Embryonic facial prominence (tissue), 1 donor: ENCODE measurements around the gene BLCAP.
A peak's percentile ranks its signal among the peaks of the same experiment; 100 is the strongest.
"Not testable (repeated sequence)": the region's sequence is repeated elsewhere in the genome, so short reads cannot be mapped to it uniquely, and the experiment has no call there.

Experiments
- DNase-seq: peaks from one replicate; pipeline ENCODE4 v3.0.0-alpha.2; 2016; ENCODE audit errors: extremely low spot score

BLCAP gene

GRCh38 chr20:37516811-37517750 is 10.6 kb downstream of the BLCAP start:
- peak; percentile 43 for DNase-seq

- DNase-seq = no peak
Measured at GRCh38 chr20:37515876-37516275, 11.8 kb downstream of the BLCAP start.

- no peak for DNase-seq
Measured at GRCh38 chr20:37513779-37514359, 13.8 kb downstream of the BLCAP start.

GRCh38 chr20:37511610-37512275 is 15.9 kb downstream of the BLCAP start:
- no peak for DNase-seq

DNA sequence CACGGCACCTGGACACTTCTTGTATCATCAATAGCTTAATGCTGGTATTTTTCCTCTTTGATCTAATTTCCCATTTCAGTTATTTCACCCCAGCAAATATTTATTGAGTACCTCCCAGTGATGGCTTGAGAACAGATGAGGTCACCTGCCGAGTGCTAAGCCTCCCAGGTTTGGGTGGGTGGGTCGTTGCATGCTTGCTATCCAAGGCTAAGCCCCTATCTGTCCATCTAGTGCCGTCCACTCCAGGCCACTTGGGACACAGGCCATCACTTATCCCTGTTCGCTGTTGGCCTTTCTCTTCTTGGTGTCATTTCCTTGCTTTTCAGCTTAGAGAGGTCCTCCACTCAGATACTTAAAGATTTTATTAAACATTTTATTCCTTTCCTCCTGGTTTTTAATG is 17.4 kb downstream of the BLCAP start:
- DNase-seq = no peak

- no peak for DNase-seq
Measured at GRCh38 chr20:37506152-37506725, 21.4 kb downstream of the BLCAP start.

- DNase-seq = no peak
Measured at GRCh38 chr20:37505263-37506151, 22.2 kb downstream of the BLCAP start.

DNA sequence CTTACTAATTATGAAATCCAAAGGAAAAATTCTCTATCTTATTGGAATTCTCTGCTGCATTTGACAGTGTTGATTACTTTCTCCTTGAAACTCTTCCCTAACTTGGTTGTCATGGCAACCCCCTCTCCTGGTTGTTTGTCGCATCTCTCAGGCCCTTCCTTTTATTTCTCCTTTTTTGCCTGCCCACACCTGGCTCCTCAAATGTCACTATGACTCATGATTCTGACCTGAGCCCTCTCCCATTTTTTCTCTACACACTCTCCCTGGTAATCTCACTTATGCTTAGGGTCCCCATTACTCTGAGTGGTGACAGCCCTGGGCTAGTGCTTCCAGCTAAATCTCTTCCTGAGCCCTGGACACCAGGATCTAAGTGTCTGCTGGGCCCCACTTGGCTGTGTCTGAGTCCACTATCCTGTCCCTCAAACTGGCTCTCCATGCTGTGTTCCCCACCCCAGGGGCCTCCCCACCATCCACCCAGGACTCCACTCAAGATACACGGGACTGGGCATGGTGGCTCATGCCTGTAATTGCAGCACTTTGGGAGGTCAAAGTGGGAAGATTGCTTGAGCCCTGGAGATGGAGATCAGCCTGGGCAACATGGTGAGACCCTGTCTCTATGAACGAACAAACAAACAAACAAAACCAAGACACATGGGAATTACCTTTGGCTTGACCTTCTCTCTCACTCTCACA is 23.1 kb downstream of the BLCAP start:
- no peak for DNase-seq

DNA sequence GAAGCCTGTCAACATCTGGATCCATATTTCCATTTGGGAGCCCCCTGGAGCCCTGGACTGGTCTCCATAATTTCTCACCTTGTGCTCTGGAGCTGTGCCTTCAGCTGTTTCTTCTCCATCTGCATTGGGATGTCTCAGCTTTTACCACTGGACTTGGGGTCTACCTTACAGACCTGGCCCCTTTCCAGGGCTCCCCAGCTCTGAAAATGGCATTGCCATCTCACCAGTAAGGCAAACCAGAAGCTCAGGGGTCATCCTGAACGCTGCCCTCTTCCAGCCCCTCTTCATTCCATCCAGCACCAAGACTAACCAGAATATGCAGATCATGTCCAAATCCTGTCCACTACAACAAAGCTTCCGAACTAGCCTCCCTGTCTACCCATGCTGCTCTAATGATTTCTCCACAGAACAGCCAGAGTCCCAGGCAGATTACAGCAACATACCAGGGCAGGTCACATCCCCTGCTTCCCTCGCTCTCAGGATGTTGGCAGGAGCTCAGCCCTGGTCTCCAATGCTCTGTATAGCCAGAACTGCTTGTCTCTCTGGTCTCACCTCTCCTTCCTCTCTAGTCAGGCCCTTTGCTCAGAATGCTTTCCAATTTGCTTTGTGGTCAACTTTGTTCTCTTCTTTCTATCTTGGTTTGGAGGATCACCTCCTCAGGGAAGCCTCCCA is 24.3 kb downstream of the BLCAP start:
- DNase-seq = no peak

DNA sequence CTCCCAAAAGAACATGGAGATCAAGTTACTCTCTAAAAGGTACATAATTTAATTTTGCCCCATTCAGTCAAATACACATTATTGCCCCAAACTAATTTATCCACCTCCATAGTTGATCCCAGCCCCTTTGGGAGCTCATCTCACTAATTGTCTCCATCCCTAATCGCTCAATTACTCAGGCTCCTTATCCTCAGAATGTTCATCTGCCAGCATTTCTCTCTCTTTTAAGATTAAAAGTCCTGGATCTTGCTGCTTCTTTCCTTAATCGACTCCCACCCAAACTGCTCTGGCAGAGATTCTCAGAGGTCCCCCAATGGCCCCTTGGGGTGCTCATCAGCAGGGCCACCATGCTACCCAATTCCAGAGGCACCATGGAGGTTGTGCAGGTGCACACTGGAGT is 25.0 kb downstream of the BLCAP start:
- DNase-seq = no peak

- DNase-seq = no peak
Measured at GRCh38 chr20:37501940-37502339, 25.7 kb downstream of the BLCAP start.

DNA sequence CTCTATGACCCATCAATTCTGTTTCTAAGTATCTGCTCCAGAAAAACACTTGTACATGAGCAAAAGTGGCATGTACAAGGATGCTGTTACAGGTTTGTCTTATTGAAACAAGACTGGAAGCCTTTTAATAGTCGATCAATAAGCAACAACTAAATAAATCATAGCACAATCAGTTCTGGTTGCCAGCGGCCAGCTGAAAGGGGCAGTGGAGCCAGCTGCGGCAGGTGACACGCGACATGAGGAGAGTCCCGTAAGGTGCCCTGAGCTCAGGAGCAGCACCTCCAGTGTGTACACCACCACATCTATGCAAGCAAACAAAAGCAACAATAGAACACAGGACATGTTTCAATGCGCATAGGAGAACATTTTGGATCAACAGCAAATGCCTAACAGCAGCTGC is 27.4 kb downstream of the BLCAP start:
- DNase-seq = no peak

- DNase-seq = no peak
Measured at GRCh38 chr20:37498066-37498665, 29.5 kb downstream of the BLCAP start.

DNA sequence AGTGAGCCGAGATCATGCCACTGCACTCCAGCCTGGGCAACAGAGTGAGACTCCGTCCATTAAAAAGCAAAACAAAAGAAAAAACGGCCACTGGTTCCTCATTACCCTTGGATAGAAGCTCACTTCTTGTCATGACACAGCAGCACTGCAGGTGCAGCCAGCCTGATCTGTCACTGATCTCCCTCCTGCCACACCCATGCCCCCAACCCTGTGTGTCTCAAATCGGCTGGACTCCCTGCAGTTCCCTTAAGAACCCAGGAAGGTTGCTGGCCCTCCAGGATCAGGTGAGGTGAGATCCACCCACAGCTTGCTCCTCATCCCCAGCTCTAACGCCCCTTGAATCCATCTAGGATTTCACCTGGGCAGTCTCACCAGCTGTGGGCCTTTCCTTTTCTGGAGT is 32.9 kb downstream of the BLCAP start:
- no peak for DNase-seq

DNA sequence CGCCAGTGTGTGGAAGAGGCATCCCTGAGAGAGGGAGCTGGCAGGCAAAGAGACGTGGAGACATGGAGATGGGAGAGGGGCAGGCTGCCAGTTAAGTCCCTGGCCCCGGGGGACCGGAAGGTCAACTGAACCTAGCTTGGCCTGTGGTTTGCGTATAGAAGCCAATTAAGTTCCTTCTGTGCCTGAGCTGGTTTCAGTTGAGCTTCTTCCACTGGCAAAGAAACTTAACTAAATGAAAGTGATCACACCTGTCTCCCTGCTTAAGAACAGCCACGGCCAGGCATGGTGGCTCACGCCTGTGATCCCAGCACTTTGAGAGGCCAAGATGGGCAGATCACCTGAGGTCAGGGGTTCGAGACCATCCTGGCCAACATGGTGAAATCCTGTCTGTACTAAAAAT is 33.4 kb downstream of the BLCAP start:
- DNase-seq = no peak

GRCh38 chr20:37492945-37493344 is 34.7 kb downstream of the BLCAP start:
- DNase-seq = no peak

DNA sequence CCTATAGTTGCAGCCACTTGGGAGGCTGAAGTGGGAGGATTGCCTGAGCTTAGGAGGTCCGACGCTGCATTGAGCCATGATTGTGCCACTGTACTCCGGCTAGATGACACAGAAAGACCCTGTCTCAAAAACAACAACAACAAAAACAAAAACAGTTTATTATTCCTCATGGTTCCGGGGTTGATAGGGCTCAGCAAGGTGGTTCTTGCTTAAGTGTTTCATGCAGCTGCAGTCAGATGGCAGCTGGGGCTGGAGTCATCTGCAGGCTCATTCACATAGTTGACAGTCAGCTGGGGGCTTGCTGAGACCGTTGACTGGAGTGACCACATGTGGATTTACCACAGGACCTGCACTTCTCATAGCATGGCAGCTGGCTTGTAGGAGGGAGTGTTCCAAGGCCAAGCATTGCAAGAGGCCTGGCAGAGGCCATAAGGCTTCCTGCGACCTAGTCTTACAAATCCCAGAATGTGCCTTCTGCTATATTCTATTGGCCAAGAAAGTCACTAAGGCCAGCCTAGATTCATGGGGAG is 35.5 kb downstream of the BLCAP start:
- no peak for DNase-seq

DNA sequence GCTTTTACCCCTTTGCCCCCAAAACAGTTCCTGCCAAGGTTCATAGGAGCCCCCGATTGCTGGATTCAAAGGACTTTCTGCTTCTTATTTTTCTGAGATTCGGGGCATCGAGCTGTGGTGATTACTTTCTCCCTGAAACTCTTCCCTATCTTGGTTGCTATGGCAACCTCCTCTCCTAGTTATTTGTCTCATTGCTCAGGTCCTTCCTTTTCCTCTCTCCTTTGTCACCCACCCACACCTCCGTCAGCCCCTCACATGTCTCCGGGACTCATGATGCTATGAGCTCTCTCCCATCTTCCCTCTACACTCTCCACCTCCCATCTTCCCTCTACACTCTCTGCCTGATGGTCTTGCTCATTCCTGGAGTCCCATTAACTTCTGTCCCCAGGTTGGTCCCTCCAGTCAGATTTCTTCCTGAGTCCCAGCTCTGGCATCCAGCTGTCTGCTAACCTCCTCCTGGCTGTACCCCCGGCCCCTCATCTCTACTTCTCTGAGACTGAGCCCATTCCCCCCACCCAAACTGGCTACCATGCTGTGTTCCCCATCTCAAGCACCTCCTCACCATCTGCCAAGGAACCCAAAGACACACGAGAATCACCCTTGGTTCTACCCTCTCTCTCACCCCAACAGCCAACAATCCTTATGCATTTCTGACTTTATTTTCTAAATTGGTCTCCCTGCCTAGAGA is 36.9 kb downstream of the BLCAP start:
- no peak for DNase-seq

DNA sequence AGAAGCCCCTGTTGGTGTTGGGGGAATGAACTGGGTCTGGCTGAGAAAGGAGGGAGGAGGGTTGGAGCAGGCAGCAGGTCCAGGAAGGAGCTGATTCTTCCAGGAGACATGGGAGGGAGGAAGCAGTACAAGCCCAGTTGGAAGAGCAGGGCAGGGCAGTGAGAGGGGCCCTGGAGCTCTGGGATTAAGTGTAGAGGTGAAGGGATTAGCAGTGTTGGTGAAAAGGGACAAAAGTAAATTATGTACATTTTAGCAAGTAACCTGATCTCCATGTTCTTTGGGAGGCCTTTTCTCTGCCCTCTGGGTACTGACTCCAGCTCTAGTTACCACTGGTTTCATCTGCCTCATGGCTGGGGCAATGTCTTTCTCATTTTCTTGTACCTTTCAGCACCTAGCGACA is 41.5 kb downstream of the BLCAP start:
- DNase-seq = not testable (repeated sequence)
